Endothelial cell of umbilical vein (primary cell): ENCODE results near the gene AKAP6.

Experiments used
- CTCF ChIP-seq, 2 donors: IDR thresholded peaks; 1 replicate in 1 of 2; 2 replicates in 1 of 2; pipeline ENCODE4 v1.5.1; 2011; ENCODE audit warnings: low read length in 2 of 2, mild to moderate bottlenecking in 2 of 2, moderate library complexity in 2 of 2, control low read depth in 1 of 2, inconsistent platforms in 1 of 2, low read depth in 1 of 2; ENCODE audit not compliant: insufficient read depth in 1 of 2; ENCODE audit errors: extremely low read depth in 1 of 2
- JUN ChIP-seq: IDR thresholded peaks from 2 replicates; pipeline ENCODE4 v1.6.1; 2011; ENCODE audit warnings: borderline replicate concordance, low read depth; ENCODE audit not compliant: insufficient read length, insufficient read depth
- MAX ChIP-seq: IDR thresholded peaks from 2 replicates; pipeline ENCODE4 v1.6.1; 2011; ENCODE audit not compliant: insufficient read depth, insufficient read length
- POLR2A ChIP-seq: IDR thresholded peaks from 2 replicates; pipeline ENCODE4 v1.6.1; 2012; ENCODE audit warnings: low read depth, mild to moderate bottlenecking, control low read depth, low read length
- POLR2AphosphoS5 ChIP-seq: IDR thresholded peaks from 2 replicates; pipeline ENCODE4 v1.6.1; 2012; ENCODE audit warnings: low read depth, mild to moderate bottlenecking, control low read depth, low read length, moderate library complexity; ENCODE audit not compliant: insufficient read depth

- TF ChIP-seq POLR2AphosphoS5 (no peak), JUN (no peak), POLR2A (no peak), CTCF (IDR thresholded peaks at IDR 0.05; ENCODE audit: extremely low read depth in 1 of 2, insufficient read depth in 1 of 2, low read depth in 1 of 2, low read length in 2 of 2) (no peak), MAX (no peak)
These were observed 496.0 kb downstream of the AKAP6 start for GRCh38 chr14:32825058-32825457.
